ENCODE results near the gene TACR2. TPM values are rescaled to one million over a fixed set of nuclear protein-coding genes. Genes with fewer than 3 reads are reported as not detected.

Gene TACR2
- total RNA-seq, 2 experiments from 2014 or later = not detected

- Mint-ChIP-seq H3K4me1 (ENCODE audit: low read depth) (peaks cover 2% of the 10 kb centered on the region), H3K9me3 (no peaks in the 10 kb centered on the region), H3K36me3 (ENCODE audit: low read depth) (peaks cover 34% of the 10 kb centered on the region), H3K27ac (peak overlapping the region; percentile 19), H3K4me3 (no peak overlapping the region), H3K27me3 (ENCODE audit: low read depth) (no peaks in the 10 kb centered on the region)
- CTCF ChIA-PET = no interaction called here
- intact Hi-C loops (cut with micrococcal nuclease) = no loop called here
- no peak for DNase-seq
Measured at GRCh38 chr10:69375307-69376151, 41.2 kb downstream of the TACR2 start.

GRCh38 chr10:69374931-69375306 is 41.8 kb downstream of the TACR2 start:
- Mint-ChIP-seq H3K27ac (no peak overlapping the region), H3K9me3 (no peaks in the 10 kb centered on the region), H3K27me3 (ENCODE audit: low read depth) (no peaks in the 10 kb centered on the region), H3K4me3 (no peak overlapping the region), H3K36me3 (ENCODE audit: low read depth) (peaks cover 38% of the 10 kb centered on the region), H3K4me1 (ENCODE audit: low read depth) (peaks cover 2% of the 10 kb centered on the region)
- CTCF ChIA-PET = interaction anchor here (0.6 kb wide), 1 partner anchor 19 kb away, joined by 8 read pairs; no protein-coding TSS in a partner anchor
- DNase-seq = no peak
- intact Hi-C loops (cut with micrococcal nuclease) = no loop called here

- H3K4me3 Mint-ChIP-seq = no peak overlapping the region
- CTCF ChIA-PET = interaction anchor here (0.6 kb wide), 1 partner anchor 18 kb away, joined by 8 read pairs; no protein-coding TSS in a partner anchor
- peaks cover 36% of the 10 kb centered on the region for H3K36me3 Mint-ChIP-seq (ENCODE audit: low read depth)
- peak overlapping the region; percentile 1 for H3K27ac Mint-ChIP-seq
- intact Hi-C loops (cut with micrococcal nuclease) = no loop called here
- peaks cover 2% of the 10 kb centered on the region for H3K4me1 Mint-ChIP-seq (ENCODE audit: low read depth)
- no peaks in the 10 kb centered on the region for H3K9me3 Mint-ChIP-seq
- no peak for DNase-seq
- no peaks in the 10 kb centered on the region for H3K27me3 Mint-ChIP-seq (ENCODE audit: low read depth)
Measured at GRCh38 chr10:69374242-69374641, 42.5 kb downstream of the TACR2 start.

- no peak overlapping the region for H3K4me3 Mint-ChIP-seq
- H3K27ac Mint-ChIP-seq = no peak overlapping the region
- CTCF ChIA-PET = no interaction called here
- no peaks in the 10 kb centered on the region for H3K9me3 Mint-ChIP-seq
- H3K27me3 Mint-ChIP-seq (ENCODE audit: low read depth) = no peaks in the 10 kb centered on the region
- intact Hi-C loops (cut with micrococcal nuclease) = no loop called here
- H3K36me3 Mint-ChIP-seq (ENCODE audit: low read depth) = peaks cover 29% of the 10 kb centered on the region
- peaks cover 2% of the 10 kb centered on the region for H3K4me1 Mint-ChIP-seq (ENCODE audit: low read depth)
- no peak for DNase-seq
Measured at GRCh38 chr10:69372126-69372980, 44.4 kb downstream of the TACR2 start.

- Mint-ChIP-seq H3K27me3 (ENCODE audit: low read depth) (no peaks in the 10 kb centered on the region), H3K4me1 (ENCODE audit: low read depth) (peaks cover 6% of the 10 kb centered on the region), H3K9me3 (no peaks in the 10 kb centered on the region), H3K36me3 (ENCODE audit: low read depth) (peaks cover 22% of the 10 kb centered on the region), H3K4me3 (no peak overlapping the region), H3K27ac (no peak overlapping the region)
- CTCF ChIA-PET = no interaction called here
- intact Hi-C loops (cut with micrococcal nuclease) = no loop called here
- DNase-seq = no peak
Measured at GRCh38 chr10:69367469-69367868, 49.2 kb downstream of the TACR2 start.

GRCh38 chr10:69366738-69367137 is 50.0 kb downstream of the TACR2 start:
- no peak for DNase-seq
- CTCF ChIA-PET = no interaction called here

GRCh38 chr10:69364232-69364940 is 52.3 kb downstream of the TACR2 start:
- DNase-seq = no peak
- Mint-ChIP-seq H3K4me3 (no peak overlapping the region), H3K27me3 (ENCODE audit: low read depth) (no peaks in the 10 kb centered on the region), H3K9me3 (no peaks in the 10 kb centered on the region), H3K36me3 (ENCODE audit: low read depth) (peaks cover 20% of the 10 kb centered on the region), H3K4me1 (ENCODE audit: low read depth) (peaks cover 27% of the 10 kb centered on the region), H3K27ac (no peak overlapping the region)
- intact Hi-C loops (cut with micrococcal nuclease) = no loop called here
- CTCF ChIA-PET = interaction anchor here (0.9 to 1.4 kb wide), 3 partner anchors 27 to 36 kb away, joined by 3 to 6 read pairs (median 4); no protein-coding TSS in a partner anchor

More at GRCh38 chr10:69366738-69367137, 50.0 kb downstream of the TACR2 start:
- Mint-ChIP-seq H3K27me3 (ENCODE audit: low read depth) (no peaks in the 10 kb centered on the region), H3K4me3 (no peak overlapping the region), H3K9me3 (no peaks in the 10 kb centered on the region), H3K36me3 (ENCODE audit: low read depth) (peaks cover 17% of the 10 kb centered on the region), H3K27ac (no peak overlapping the region), H3K4me1 (ENCODE audit: low read depth) (peaks cover 10% of the 10 kb centered on the region)
- intact Hi-C loops (cut with micrococcal nuclease) = no loop called here

- Mint-ChIP-seq H3K36me3 (ENCODE audit: low read depth) (peaks cover 16% of the 10 kb centered on the region), H3K27me3 (ENCODE audit: low read depth) (no peaks in the 10 kb centered on the region), H3K4me3 (no peak overlapping the region), H3K27ac (no peak overlapping the region), H3K4me1 (ENCODE audit: low read depth) (peaks cover 34% of the 10 kb centered on the region), H3K9me3 (no peaks in the 10 kb centered on the region)
- DNase-seq = no peak
- intact Hi-C loops (cut with micrococcal nuclease) = no loop called here
- CTCF ChIA-PET = interaction anchor here (0.6 to 0.9 kb wide), 2 partner anchors 92 to 125 kb away, joined by 4 to 5 read pairs; no protein-coding TSS in a partner anchor
Measured at GRCh38 chr10:69363666-69364065, 53.1 kb downstream of the TACR2 start.

GRCh38 chr10:69362471-69362954 is 54.2 kb downstream of the TACR2 start:
- DNase-seq = no peak
- H3K9me3 Mint-ChIP-seq = no peaks in the 10 kb centered on the region
- H3K27ac Mint-ChIP-seq = no peak overlapping the region
- peaks cover 16% of the 10 kb centered on the region for H3K36me3 Mint-ChIP-seq (ENCODE audit: low read depth)
- peaks cover 44% of the 10 kb centered on the region for H3K4me1 Mint-ChIP-seq (ENCODE audit: low read depth)
- no peak overlapping the region for H3K4me3 Mint-ChIP-seq
- no peaks in the 10 kb centered on the region for H3K27me3 Mint-ChIP-seq (ENCODE audit: low read depth)
- CTCF ChIA-PET = no interaction called here
- intact Hi-C loops (cut with micrococcal nuclease) = no loop called here

- H3K4me1 Mint-ChIP-seq (ENCODE audit: low read depth) = peaks cover 48% of the 10 kb centered on the region
- peaks cover 16% of the 10 kb centered on the region for H3K36me3 Mint-ChIP-seq (ENCODE audit: low read depth)
- no peak overlapping the region for H3K4me3 Mint-ChIP-seq
- intact Hi-C loops (cut with micrococcal nuclease) = no loop called here
- CTCF ChIA-PET = no interaction called here
- no peaks in the 10 kb centered on the region for H3K27me3 Mint-ChIP-seq (ENCODE audit: low read depth)
- DNase-seq = no peak
- H3K9me3 Mint-ChIP-seq = no peaks in the 10 kb centered on the region
- H3K27ac Mint-ChIP-seq = no peak overlapping the region
Measured at GRCh38 chr10:69361303-69361614, 55.5 kb downstream of the TACR2 start.

GRCh38 chr10:69360485-69361302 is 56.0 kb downstream of the TACR2 start:
- H3K4me1 Mint-ChIP-seq (ENCODE audit: low read depth) = peaks cover 53% of the 10 kb centered on the region
- no peak overlapping the region for H3K4me3 Mint-ChIP-seq
- no peak overlapping the region for H3K27ac Mint-ChIP-seq
- intact Hi-C loops (cut with micrococcal nuclease) = no loop called here
- CTCF ChIA-PET = interaction anchor here (0.6 kb wide), 1 partner anchor 89 kb away, joined by 3 read pairs; no protein-coding TSS in a partner anchor
- DNase-seq = no peak
- no peaks in the 10 kb centered on the region for H3K9me3 Mint-ChIP-seq
- peaks cover 16% of the 10 kb centered on the region for H3K36me3 Mint-ChIP-seq (ENCODE audit: low read depth)
- H3K27me3 Mint-ChIP-seq (ENCODE audit: low read depth) = no peaks in the 10 kb centered on the region
